NCI-H146 treated with DMSO at 0.1 percent for 48 hours (cell line): ENCODE measurements around the gene SLC25A44.
A peak's percentile ranks its signal among the peaks of the same experiment; 100 is the strongest.
"Not testable (repeated sequence)": the region's sequence is repeated elsewhere in the genome, so short reads cannot be mapped to it uniquely, and the experiment has no call there.

Experiments used
- DNase-seq: peaks from one replicate; lab custom pipeline; 2025; ENCODE audit not compliant: unreplicated experiment; lab: John Stamatoyannopoulos, UW

Gene SLC25A44

GRCh38 chr1:156200044-156200443 is 6.1 kb downstream of the SLC25A44 start:
- DNase-seq: no peak

DNA sequence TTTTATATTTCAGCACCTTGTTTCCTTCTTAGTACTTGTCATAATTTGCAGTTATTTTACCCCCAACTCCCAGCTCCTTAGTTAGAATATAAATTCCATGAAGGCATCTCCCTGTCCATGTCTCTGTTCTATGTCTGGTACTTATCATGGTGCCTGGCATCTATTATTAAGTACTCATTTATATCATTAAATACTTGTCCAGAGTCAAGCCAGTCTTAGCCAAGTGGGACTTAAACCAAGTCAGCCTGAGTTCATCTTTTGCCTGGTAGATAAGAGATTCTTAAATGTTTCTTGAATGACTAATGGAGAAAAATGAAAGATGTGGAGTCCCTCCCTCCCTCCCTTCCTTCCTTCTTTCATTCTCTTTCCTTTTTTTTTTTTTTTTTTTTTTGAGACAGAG is 9.4 kb downstream of the SLC25A44 start:
- DNase-seq: no peak

DNA sequence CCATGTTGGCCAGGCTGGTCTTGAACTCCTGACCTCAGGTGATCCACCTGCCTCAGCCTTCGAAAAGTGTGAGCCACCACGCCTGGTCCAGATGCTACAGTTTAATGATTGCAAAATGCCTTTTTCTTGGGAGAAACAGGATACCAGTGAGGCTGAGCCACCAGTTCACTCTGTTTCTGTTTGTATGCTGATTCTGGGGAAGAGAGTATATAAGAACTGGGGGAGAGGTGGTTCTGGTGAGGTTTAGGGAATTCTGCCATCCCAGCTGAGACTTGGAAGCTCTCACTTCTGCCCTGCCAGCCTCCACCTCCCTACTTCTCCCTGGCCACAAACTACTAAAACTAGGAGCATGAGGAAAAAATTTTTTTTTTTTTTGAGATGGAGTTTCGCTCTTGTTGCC is 10.8 kb downstream of the SLC25A44 start:
- no peak for DNase-seq

DNA sequence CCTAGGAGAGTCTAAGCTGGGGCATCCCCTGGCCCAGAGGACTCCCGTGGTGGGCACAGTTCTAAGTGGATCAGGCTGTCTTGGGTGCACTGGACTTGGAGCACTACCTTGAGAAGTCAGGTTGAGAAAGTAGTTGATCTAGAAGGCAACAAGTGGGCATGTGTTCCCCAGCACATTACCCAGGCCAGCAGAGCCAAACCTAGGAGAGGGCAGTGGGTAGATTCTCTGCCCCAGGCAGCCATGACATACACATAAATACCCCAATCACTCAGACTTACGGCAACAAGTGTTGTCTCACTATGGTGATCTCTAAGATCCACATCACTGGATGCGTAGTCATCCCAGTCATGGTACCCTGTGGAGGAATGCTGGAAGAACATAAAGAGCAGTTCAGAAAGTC is 17.3 kb downstream of the SLC25A44 start:
- no peak for DNase-seq

GRCh38 chr1:156212130-156212529 is 18.2 kb downstream of the SLC25A44 start:
- DNase-seq: no peak

GRCh38 chr1:156212833-156213643 is 19.1 kb downstream of the SLC25A44 start, which contains the start of gene PMF1:
TSS of gene PMF1 (plus strand) at chr1:156213007. CDS start at chr1:156213016, 9 bp downstream.
- DNase-seq: peak; percentile 89

DNA sequence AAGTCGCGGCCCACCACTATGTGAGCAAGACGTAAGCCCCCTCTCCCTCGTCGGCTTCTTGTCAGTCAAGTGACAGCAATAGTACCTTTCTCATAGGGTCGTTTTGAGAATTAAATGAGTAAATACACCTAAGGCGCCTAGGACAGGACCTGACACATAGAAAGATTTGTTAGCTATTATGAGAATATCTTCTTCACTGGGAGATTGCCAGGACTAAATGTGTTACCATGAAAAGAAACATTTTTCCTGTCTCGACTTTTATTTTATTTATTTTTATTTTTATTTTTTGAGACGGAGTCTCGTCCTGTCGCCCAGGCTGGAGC is 19.7 kb downstream of the SLC25A44 start:
- DNase-seq: no peak

DNA sequence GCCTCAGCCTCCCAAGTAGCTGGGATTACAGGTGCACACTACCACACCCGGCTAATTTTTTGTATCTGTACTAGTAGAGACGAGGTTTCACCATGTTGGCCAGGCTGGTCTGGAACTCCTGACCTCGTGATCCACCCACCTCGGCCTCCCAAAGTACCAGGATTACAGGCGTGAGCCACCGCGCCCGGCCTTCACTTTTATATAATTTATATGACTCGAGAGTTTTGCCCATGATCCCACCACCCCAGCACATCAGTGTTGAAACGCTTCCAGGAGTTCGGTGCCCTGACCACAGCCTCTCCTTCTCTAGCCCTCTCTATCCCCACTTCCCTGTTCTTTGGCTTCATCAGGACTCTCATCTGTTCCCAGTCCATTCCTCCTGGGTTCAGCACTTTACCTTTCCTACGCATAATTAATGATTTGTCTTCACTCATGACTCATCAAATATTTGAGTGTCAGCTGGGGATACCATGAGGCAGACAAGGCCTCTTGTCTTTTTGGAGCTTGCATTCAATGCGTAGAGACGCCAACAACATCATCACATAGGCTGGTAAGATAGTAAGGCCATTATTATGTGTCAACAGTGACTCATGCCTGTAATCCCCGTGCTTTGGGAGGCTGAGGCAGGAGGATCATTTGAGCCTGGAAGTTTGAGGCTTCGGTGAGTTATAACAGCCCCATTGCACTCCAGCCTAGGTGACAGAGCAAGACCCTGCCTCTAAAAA is 20.3 kb downstream of the SLC25A44 start:
- no peak for DNase-seq

DNA sequence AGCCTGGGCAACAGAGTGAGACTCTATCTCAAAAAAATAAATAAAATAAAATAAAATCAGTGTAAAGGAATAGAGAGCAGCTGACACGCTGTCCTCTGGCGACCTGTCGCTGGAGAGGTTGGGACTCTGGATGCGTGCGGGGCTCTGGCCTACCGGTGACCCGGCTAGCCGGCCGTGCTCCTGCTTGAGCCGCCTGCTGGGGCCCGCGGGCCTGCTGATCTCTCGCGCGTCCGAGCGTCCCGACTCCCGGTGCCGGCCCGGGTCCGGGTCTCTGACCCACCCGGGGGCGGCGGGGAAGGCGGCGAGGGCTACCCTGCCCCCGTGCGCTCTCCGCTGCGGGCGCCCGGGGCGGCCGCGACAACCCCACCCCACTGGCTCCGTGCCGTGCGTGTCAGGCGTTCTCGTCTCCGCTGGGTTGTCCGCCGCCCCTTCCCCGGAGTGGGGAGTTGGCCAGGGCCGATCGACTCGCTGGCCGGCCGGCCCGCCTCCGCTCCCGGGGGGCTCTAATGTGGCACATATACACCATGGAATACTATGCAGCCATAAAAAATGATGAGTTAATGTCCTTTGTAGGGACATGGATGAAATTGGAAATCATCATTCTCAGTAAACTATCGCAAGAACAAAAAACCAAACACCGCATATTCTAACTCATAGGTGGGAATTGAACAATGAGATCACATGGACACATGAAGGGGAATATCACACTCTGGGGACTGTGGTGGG is 22.6 kb downstream of the SLC25A44 start:
- not testable (repeated sequence) for DNase-seq

DNA sequence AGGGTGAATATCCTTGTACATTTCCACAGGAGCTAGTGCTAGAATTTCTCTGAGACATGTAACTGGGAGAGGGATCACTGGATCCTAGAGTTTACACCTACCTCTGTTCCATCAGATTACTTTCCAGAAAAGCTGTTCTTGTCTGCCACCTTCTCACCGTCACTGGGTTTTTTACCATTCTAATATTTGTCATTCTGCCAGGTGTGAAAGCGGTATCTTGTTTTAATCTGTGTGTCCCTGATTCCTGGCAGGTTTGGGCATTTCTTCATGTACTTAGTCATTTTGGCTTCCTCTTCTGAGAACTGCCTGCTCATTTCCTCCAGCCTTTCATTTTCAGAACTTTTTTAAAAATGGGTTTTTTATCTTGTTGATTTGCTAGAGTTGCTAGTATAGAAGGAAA is 24.0 kb downstream of the SLC25A44 start:
- DNase-seq: no peak

- DNase-seq: no peak
Observed at GRCh38 chr1:156220226-156220625, 26.3 kb downstream of the SLC25A44 start.

DNA sequence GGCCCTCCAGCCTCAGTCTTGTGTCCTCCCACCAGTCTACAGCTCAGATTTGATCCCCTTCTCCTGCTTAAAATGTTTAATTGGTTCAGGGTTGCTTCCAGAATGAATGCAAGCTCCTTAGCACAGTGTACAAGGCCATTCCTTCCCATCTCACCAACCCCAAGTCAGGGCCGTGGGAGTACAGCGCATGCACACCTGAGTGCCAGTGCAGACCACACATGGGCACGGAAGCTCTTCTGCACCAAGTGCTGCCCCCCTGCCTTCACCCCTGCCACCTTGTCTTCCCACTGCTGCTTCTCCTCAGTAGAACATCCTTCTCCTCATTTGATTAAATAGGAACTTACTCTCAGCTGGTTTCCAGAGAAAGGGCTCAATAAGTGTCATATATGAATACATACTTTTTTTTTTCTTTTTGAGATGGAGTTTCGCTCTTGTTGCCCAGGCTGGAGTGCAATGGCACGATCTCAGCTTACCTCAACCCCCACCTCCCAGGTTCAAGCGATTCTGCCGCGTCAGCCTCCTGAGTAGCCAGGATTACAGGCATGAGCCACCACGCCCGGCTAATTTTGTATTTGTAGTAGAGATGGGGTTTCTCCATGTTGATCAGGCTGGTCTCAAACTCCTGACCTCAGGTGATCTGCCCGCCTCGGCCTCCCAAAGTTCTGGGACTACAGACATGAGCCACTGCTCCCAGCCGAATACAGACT is 28.2 kb downstream of the SLC25A44 start:
- no peak for DNase-seq

DNA sequence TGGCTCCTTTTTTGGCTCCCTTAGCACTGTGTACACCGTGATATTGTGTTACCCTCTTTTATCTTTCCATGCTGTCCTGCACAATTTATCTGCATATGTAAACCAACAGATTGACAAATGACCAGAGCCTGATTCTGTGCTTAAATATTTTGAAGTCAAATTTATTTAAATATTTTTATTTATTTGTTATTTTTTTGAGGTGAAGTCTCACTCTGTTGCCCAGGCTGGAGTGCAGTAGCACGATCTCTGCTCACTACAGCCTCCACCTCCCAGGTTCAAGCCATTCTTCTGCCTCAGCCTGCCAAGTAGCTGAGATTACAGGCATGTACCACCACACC is 31.7 kb downstream of the SLC25A44 start:
- no peak for DNase-seq

DNA sequence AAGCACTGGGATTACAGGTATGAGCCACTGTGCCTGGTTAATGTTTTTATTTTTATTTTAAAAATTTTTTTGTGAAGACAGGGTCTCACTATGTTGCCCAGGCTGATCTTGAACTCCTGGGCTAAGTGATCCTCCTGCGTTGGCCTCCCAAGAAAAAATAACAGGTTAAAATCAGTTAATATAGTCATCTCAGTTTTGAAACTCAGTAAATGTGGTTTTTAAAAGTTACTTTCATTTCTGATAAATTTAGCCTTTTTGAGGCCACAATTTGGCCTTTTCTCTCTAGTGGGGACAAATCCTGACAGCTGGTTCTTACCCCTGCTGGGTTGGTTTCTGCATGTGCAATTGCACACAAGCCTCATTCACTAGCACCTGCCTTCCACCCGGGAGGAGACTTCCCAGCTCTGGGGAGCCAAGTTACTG is 32.2 kb downstream of the SLC25A44 start:
- DNase-seq: no peak

GRCh38 chr1:156226782-156227181 is 32.9 kb downstream of the SLC25A44 start:
- no peak for DNase-seq

- DNase-seq: no peak
Observed at GRCh38 chr1:156228501-156228900, 34.6 kb downstream of the SLC25A44 start.

DNA sequence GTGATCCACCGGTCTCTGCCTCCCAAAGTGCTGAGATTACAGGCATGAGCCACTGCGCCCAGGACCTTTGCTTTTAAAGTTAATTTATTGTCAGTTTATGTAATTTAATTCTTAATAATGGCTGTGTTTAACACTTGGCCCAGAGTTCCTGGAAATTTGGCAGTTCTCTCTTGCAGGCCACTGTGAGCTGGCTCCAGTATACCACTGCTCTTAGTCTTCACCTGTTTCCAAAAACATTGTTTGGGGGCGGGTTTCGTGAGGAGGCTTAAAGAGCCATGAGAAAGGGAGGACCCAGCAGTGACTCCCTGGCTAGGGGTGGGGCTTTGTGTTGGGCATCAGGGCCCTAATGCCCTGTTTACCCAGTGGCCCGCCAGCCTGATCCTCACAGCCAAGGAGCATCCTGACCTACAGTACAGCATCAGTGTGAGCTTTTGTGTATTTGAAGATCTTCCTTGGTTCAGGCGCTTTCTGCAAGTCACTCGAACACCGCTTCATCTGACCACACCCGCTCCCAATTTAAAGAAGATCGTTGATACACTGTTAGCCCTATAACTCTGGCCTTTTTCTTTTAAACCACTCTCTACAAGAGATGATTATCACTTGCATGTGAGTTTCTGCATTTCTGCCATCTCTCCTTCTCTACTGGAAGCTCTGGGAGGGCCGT is 36.0 kb downstream of the SLC25A44 start:
- DNase-seq: no peak

- DNase-seq: no peak
Observed at GRCh38 chr1:156230473-156230837, 36.6 kb downstream of the SLC25A44 start.

- DNase-seq: no peak
Observed at GRCh38 chr1:156232201-156232894, 38.4 kb downstream of the SLC25A44 start.

DNA sequence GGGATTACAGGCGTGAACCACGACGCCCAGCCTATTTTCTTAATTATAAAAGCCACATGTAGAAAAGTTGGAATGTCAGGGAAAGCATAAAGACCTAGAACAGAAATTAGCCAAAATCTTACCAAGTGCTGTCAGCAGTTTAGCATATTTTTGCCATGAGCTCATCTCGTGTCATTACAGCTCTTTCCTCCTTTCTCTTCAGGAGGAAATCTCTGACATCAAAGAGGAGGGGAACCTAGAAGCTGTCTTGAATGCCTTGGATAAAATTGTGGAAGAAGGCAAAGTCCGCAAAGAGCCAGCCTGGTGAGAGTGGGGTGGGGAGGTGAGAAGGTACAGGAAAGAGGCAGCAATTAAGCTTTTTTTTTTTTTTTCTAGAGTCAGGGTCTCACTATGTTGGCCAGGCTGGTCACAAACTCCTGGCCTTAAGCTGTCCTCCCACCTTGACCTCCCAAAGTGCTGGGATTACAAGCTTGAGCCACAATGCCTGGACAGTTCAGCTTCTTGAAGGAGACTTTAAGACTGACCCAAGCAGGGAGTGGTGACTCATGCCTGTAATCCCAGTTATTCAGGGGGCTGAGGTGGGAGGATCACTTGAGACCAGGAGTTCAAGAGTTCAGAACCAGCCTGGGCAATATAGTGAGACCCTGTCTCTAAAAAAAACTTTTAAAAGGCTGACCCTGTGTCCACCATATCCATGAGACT is 39.7 kb downstream of the SLC25A44 start:
- no peak for DNase-seq
